Measurements from ENCODE around the gene NETO2. TPM values are rescaled to one million over a fixed set of nuclear protein-coding genes. Genes with fewer than 3 reads are reported as not detected.

NETO2 gene
- polyA plus RNA-seq, 1 experiment: 14.4 TPM

GRCh38 chr16:47069841-47070584 is 73.7 kb downstream of the NETO2 start:
- ChIA-PET POLR2A (no interaction called here), CTCF (no interaction called here)
- Histone ChIP-seq H3K4me3 (ENCODE audit: low read depth, low read length) (no peak overlapping the region), H3K36me3 (ENCODE audit: control insufficient read depth, insufficient read depth, low read length) (no peaks in the 10 kb centered on the region), H3K27me3 (ENCODE audit: control insufficient read depth, insufficient read depth, low read length) (peaks cover 2% of the 10 kb centered on the region; the same call in 1 of the 2 replicates)
- no peak for DNase-seq (ENCODE audit: low read depth)
- no peak for TF ChIP-seq CTCF (IDR thresholded peaks at IDR 0.05; ENCODE audit: insufficient read depth, low read depth, low read length)

- peaks cover 2% of the 10 kb centered on the region; the same call in 1 of the 2 replicates for H3K27me3 ChIP-seq (ENCODE audit: control insufficient read depth, insufficient read depth, low read length)
- ChIA-PET POLR2A (no interaction called here), CTCF (no interaction called here)
- TF ChIP-seq CTCF (IDR thresholded peaks at IDR 0.05; ENCODE audit: insufficient read depth, low read depth, low read length): no peak
- no peak overlapping the region for H3K4me3 ChIP-seq (ENCODE audit: low read depth, low read length)
- no peaks in the 10 kb centered on the region for H3K36me3 ChIP-seq (ENCODE audit: control insufficient read depth, insufficient read depth, low read length)
- no peak for DNase-seq (ENCODE audit: low read depth)
Observed at GRCh38 chr16:47069313-47069712, 74.4 kb downstream of the NETO2 start.

GRCh38 chr16:47067203-47067602 is 76.5 kb downstream of the NETO2 start:
- POLR2A ChIA-PET: no interaction called here
- TF ChIP-seq CTCF (IDR thresholded peaks at IDR 0.05; ENCODE audit: insufficient read depth, low read depth, low read length): no peak
- no peaks in the 10 kb centered on the region for H3K36me3 ChIP-seq (ENCODE audit: control insufficient read depth, insufficient read depth, low read length)
- CTCF ChIA-PET: no interaction called here
- H3K27me3 ChIP-seq (ENCODE audit: control insufficient read depth, insufficient read depth, low read length): peaks cover 2% of the 10 kb centered on the region; the same call in 1 of the 2 replicates
- H3K4me3 ChIP-seq (ENCODE audit: low read depth, low read length): no peak overlapping the region
- DNase-seq (ENCODE audit: low read depth): no peak

GRCh38 chr16:47065766-47066688 is 77.7 kb downstream of the NETO2 start:
- CTCF ChIA-PET: interaction anchor here (0.7 kb wide), 1 partner anchor 808 kb away, joined by 3 read pairs; no protein-coding TSS in a partner anchor
- TF ChIP-seq CTCF (IDR thresholded peaks at IDR 0.05; ENCODE audit: insufficient read depth, low read depth, low read length): no peak
- DNase-seq (ENCODE audit: low read depth): no peak
- Histone ChIP-seq H3K27me3 (ENCODE audit: control insufficient read depth, insufficient read depth, low read length) (0 out of 2 replicates have a peak, but pooled peaks cover 2% of the 10 kb centered on the region), H3K4me3 (ENCODE audit: low read depth, low read length) (no peak overlapping the region), H3K36me3 (ENCODE audit: control insufficient read depth, insufficient read depth, low read length) (no peaks in the 10 kb centered on the region)
- POLR2A ChIA-PET: no interaction called here

GRCh38 chr16:47064775-47065174 is 79.0 kb downstream of the NETO2 start:
- Histone ChIP-seq H3K4me3 (ENCODE audit: low read depth, low read length) (no peak overlapping the region), H3K27me3 (ENCODE audit: control insufficient read depth, insufficient read depth, low read length) (0 out of 2 replicates have a peak, but pooled peaks cover 2% of the 10 kb centered on the region), H3K36me3 (ENCODE audit: control insufficient read depth, insufficient read depth, low read length) (no peaks in the 10 kb centered on the region)
- DNase-seq (ENCODE audit: low read depth): no peak
- no peak for TF ChIP-seq CTCF (IDR thresholded peaks at IDR 0.05; ENCODE audit: insufficient read depth, low read depth, low read length)
- CTCF ChIA-PET: no interaction called here
- POLR2A ChIA-PET: no interaction called here

Data from BJ (cell line).